ENCODE results near the gene DALRD3.

The DALRD3 gene

GRCh38 chr3:48974076-48974864, 44.1 kb downstream of the DALRD3 start:
- no peak for FAIRE-seq

- FAIRE-seq: no peak
Observed at GRCh38 chr3:48970586-48970985, 47.8 kb downstream of the DALRD3 start.

GRCh38 chr3:48966876-48967361, 51.5 kb downstream of the DALRD3 start:
- no peak for FAIRE-seq

GRCh38 chr3:48966367-48966766, 52.0 kb downstream of the DALRD3 start:
- FAIRE-seq: no peak

All from TTC549 (cell line).